ENCODE measurements around the gene ATP2B1. TPM values are rescaled to one million over a fixed set of nuclear protein-coding genes. Genes with fewer than 3 reads are reported as not detected.

Gene ATP2B1
- total and polyA plus RNA-seq, 2 donors (not counting 3 experiments of a cell fraction or from before 2014, with no cell fraction given), result 6.4 to 28.0 TPM

DNA sequence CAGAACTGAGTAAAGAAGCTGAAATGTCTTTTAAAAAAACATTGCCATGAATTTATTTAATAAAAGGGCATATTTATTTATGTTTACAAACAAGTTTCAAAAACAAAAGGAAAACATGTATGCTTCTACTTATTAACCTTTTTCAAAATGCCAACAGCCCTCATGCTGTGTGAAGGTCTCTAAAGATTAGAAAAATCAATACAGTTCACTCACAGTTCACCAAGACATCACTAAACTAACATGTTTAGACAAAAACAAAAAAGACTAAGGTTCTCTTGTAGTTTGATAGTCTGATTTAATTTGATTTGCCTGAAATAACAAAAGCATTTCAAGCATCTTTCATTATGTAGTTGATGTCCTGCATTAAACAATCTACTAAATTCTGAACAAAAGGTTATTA is 118.9 kb downstream of the ATP2B1 start:
- Histone ChIP-seq H2AFZ (ENCODE audit: low read depth, low read length) (no peak overlapping the region), H4K20me1 (replicated peaks; ENCODE audit: control insufficient read depth, extremely low read depth, insufficient read depth, low read length) (no peaks in the 10 kb centered on the region), H3K27ac (ENCODE audit: insufficient read depth, low read depth, low read length) (no peak overlapping the region), H3K27me3 (ENCODE audit: control insufficient read depth in 2 of 2, insufficient read depth in 2 of 2, low read length in 2 of 2) (no peaks in the 10 kb centered on the region), H3K9me3 (replicated peaks; ENCODE audit: control insufficient read depth, insufficient read depth, low read length) (no peaks in the 10 kb centered on the region), H3K4me3 (replicated peaks in 1 of 3; ENCODE audit: insufficient read depth in 1 of 3, low read depth in 1 of 3, low read length in 3 of 3) (no peak overlapping the region), H3K9ac (replicated peaks; ENCODE audit: extremely low read depth, insufficient read depth, low read length) (no peak overlapping the region), H3K79me2 (ENCODE audit: control insufficient read depth, insufficient read depth, low read length) (no peaks in the 10 kb centered on the region), H3K4me2 (ENCODE audit: insufficient read depth, low read length) (no peak overlapping the region), H3K36me3 (ENCODE audit: control insufficient read depth in 2 of 2, extremely low read depth in 1 of 2, insufficient read depth in 2 of 2, low read length in 2 of 2) (no peaks in the 10 kb centered on the region), H3K4me1 (ENCODE audit: control insufficient read depth, extremely low read depth, insufficient read depth, low read length) (no peaks in the 10 kb centered on the region), H3K9me1 (replicated peaks; ENCODE audit: control insufficient read depth, extremely low read depth, insufficient read depth, low read length) (no peaks in the 10 kb centered on the region)
- no peak for TF ChIP-seq FOS (IDR thresholded peaks at IDR 0.05; ENCODE audit: borderline replicate concordance, insufficient read depth, low read length)
- no peak for TF ChIP-seq POLR2AphosphoS5 (IDR thresholded peaks at IDR 0.05; ENCODE audit: insufficient read depth, low read depth, low read length)
- no peak for TF ChIP-seq GATA2 (IDR thresholded peaks at IDR 0.05; ENCODE audit: insufficient read depth, insufficient read length, low read depth, low read length)
- TF ChIP-seq JUN (IDR thresholded peaks at IDR 0.05; ENCODE audit: borderline replicate concordance, insufficient read depth, insufficient read length, low read depth), result no peak
- TF ChIP-seq, protein P1, sequence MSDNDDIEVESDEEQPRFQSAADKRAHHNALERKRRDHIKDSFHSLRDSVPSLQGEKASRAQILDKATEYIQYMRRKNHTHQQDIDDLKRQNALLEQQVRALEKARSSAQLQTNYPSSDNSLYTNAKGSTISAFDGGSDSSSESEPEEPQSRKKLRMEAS (IDR thresholded peaks at IDR 0.05; ENCODE audit: insufficient read depth, insufficient read length), result no peak
- TF ChIP-seq POLR2A (IDR thresholded peaks at IDR 0.05; ENCODE audit: low read depth, low read length), result no peak
- TF ChIP-seq EZH2 (IDR thresholded peaks at IDR 0.05; ENCODE audit: borderline replicate concordance, low read depth, low read length, severe bottlenecking), result no peak
- no peak for TF ChIP-seq MYC (IDR thresholded peaks at IDR 0.05; ENCODE audit: low read depth, low read length)
- TF ChIP-seq, protein P2, sequence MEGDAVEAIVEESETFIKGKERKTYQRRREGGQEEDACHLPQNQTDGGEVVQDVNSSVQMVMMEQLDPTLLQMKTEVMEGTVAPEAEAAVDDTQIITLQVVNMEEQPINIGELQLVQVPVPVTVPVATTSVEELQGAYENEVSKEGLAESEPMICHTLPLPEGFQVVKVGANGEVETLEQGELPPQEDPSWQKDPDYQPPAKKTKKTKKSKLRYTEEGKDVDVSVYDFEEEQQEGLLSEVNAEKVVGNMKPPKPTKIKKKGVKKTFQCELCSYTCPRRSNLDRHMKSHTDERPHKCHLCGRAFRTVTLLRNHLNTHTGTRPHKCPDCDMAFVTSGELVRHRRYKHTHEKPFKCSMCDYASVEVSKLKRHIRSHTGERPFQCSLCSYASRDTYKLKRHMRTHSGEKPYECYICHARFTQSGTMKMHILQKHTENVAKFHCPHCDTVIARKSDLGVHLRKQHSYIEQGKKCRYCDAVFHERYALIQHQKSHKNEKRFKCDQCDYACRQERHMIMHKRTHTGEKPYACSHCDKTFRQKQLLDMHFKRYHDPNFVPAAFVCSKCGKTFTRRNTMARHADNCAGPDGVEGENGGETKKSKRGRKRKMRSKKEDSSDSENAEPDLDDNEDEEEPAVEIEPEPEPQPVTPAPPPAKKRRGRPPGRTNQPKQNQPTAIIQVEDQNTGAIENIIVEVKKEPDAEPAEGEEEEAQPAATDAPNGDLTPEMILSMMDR (IDR thresholded peaks at IDR 0.05; ENCODE audit: extremely low read depth in 1 of 2, insufficient read depth in 1 of 2, low read depth in 1 of 2, low read length in 2 of 2), result no peak
- DNase-seq (ENCODE audit: low read depth, low spot score), result no peak
- intact Hi-C loops (cut with micrococcal nuclease) (no loop called here), dilution Hi-C loops (cut with MboI; ENCODE audit: extremely low pct_ligation_motif_present, low sequenced_read_pairs) (no loop called here)
- FAIRE-seq, result no peak
- CTCF ChIA-PET, result no interaction called here
- POLR2A ChIA-PET, result no interaction called here
- BruUV-seq (replicated peaks), result no TSS peak

Measured in endothelial cell of umbilical vein (primary cell).